Esophagus muscularis mucosa (tissue), 4 donors: ENCODE results near the gene ZNF878. TPM values are rescaled to one million over a fixed set of nuclear protein-coding genes. Genes with fewer than 3 reads are reported as not detected.

Source experiments
- DNase-seq: peaks from one replicate; pipeline ENCODE4 v3.0.0-alpha.2; 2017; ENCODE audit errors: extremely low spot score
- H3K27ac ChIP-seq, 4 donors: fragments of 200-600 bp; sonication (generic); replicated peaks in 1 of 4; 1 replicate in 3 of 4; 2 replicates in 1 of 4; pipeline ENCODE4 v1.5.1; 2016 to 2019; ENCODE audit warnings: mild to moderate bottlenecking in 1 of 4
- H3K27me3 ChIP-seq, 4 donors: fragments of 200-600 bp; sonication (generic); one replicate each; pipeline versions ENCODE4 v1.5.1 to v1.6.0; 2016 to 2019
- H3K36me3 ChIP-seq, 4 donors: fragments of 200-600 bp; sonication (generic); one replicate each; pipeline ENCODE4 v1.5.1; 2016 to 2019
- H3K4me1 ChIP-seq, 4 donors: fragments of 200-600 bp; sonication (generic); one replicate each; pipeline ENCODE4 v1.5.1; 2016 to 2019
- H3K4me3 ChIP-seq, 4 donors: fragments of 200-600 bp; sonication (generic); 1 replicate in 2 of 4; 2 replicates in 2 of 4; pipeline ENCODE4 v1.5.1; 2016 to 2019; ENCODE audit warnings: mild to moderate bottlenecking in 4 of 4, moderate library complexity in 1 of 4
- H3K9me3 ChIP-seq, 4 donors: fragments of 200-600 bp; sonication (generic); 1 replicate in 3 of 4; 2 replicates in 1 of 4; pipeline ENCODE4 v1.5.1; 2016 to 2019
- CTCF ChIP-seq, 3 experiments: fragments of 200-600 bp in 2 of 3; fragments of 450-650 bp in 1 of 3; sonication (generic) in 2 of 3; IDR thresholded peaks; one replicate each; pipeline ENCODE4 v1.5.1; 2017 to 2019; ENCODE audit warnings: antibody characterized with exemption in 3 of 3, mild to moderate bottlenecking in 2 of 3, moderate library complexity in 1 of 3
- EP300 ChIP-seq: sonication (generic); formaldehyde crosslinking; IDR thresholded peaks from one replicate; pipeline ENCODE4 v1.6.1; 2017; ENCODE audit warnings: antibody characterized with exemption
- POLR2A ChIP-seq: fragments of 450-650 bp; IDR thresholded peaks from one replicate; pipeline ENCODE4 v1.6.1; 2017; ENCODE audit warnings: antibody characterized with exemption, moderate library complexity, mild to moderate bottlenecking, low read depth
- POLR2AphosphoS5 ChIP-seq, 2 donors: sonication (generic); formaldehyde crosslinking; IDR thresholded peaks; one replicate each; pipeline ENCODE4 v1.6.1; 2017; ENCODE audit warnings: antibody characterized with exemption in 2 of 2
- WGBS: methylation state at CpG from one replicate; pipeline ENCODE4 v1.1.5; 2018; 5-methylcytosine and 5-hydroxymethylcytosine counted together
- intact Hi-C: fragments of 100-400 bp; cut with DNase I; formaldehyde crosslinking; loops from one replicate; pipeline ENCODE4 v1.15.1; 2023
- total RNA-seq, 4 donors: library from RNA; depleted of rRNA; stranded (reverse); fragments of >200 nt; gene quantifications; one replicate each; pipeline versions ENCODE4 v1.1.0 to v1.2.1, GENCODE V29; 2016

The ZNF878 gene
- total RNA-seq, 4 donors from 2014 or later: 0.17 to 1.5 (median 0.43) TPM

GRCh38 chr19:12034620-12035019, 18.1 kb downstream of the ZNF878 start:
- intact Hi-C loops: no loop called here
- Histone ChIP-seq H3K36me3 (no peaks in the 10 kb centered on the region), H3K4me1 (peaks cover 16 to 25% (median 19%) of the 10 kb centered on the region in 4 donors), H3K9me3 (no peaks in the 10 kb centered on the region), H3K4me3 (peak overlapping the region; percentile 71 to 94 (median 81)), H3K27me3 (no peaks in the 10 kb centered on the region), H3K27ac (peak overlapping the region; percentile 84 to 90 (median 90))
- DNase-seq: no peak
- TF ChIP-seq POLR2AphosphoS5 (IDR thresholded peaks at IDR 0.05) (no peak), CTCF (IDR thresholded peaks at IDR 0.05) (no peak), POLR2A (no peak), EP300 (no peak)
- 20% methylated on average over 8 of the region's 8 CpGs for WGBS

GRCh38 chr19:12034198-12034597, 18.6 kb downstream of the ZNF878 start:
- no peak for DNase-seq
- TF ChIP-seq POLR2A: no peak
- TF ChIP-seq EP300: no peak
- no peak for TF ChIP-seq CTCF (IDR thresholded peaks at IDR 0.05)
- no peak for TF ChIP-seq POLR2AphosphoS5 (IDR thresholded peaks at IDR 0.05)
- H3K9me3 ChIP-seq: no peaks in the 10 kb centered on the region
- peak overlapping the region in 3 of 4 donors; percentile 84 to 90 (median 90) for H3K27ac ChIP-seq
- H3K4me1 ChIP-seq: peaks cover 16 to 25% (median 19%) of the 10 kb centered on the region in 4 donors
- no peaks in the 10 kb centered on the region for H3K27me3 ChIP-seq
- intact Hi-C loops: no loop called here
- peaks cover 0 to under 1% (median 0%) of the 10 kb centered on the region in 4 donors for H3K36me3 ChIP-seq
- WGBS: 87% methylated on average over 2 of the region's 2 CpGs
- H3K4me3 ChIP-seq: peak overlapping the region; percentile 71 to 94 (median 81)

- WGBS: 87% methylated on average over 2 of the region's 2 CpGs
- Histone ChIP-seq H3K4me3 (no peak overlapping the region), H3K27me3 (no peaks in the 10 kb centered on the region), H3K36me3 (peaks cover 34 to 51% (median 49%) of the 10 kb centered on the region in 4 donors), H3K9me3 (peaks cover 13 to 57% (median 33%) of the 10 kb centered on the region in 4 donors), H3K4me1 (no peaks in the 10 kb centered on the region), H3K27ac (no peak overlapping the region)
- TF ChIP-seq POLR2AphosphoS5 (IDR thresholded peaks at IDR 0.05) (no peak), POLR2A (no peak), CTCF (IDR thresholded peaks at IDR 0.05) (no peak), EP300 (no peak)
- DNase-seq: no peak
- intact Hi-C loops: no loop called here
These were observed 37.0 kb downstream of the ZNF878 start for GRCh38 chr19:12015753-12016116.

- Histone ChIP-seq H3K27ac (no peak overlapping the region), H3K27me3 (no peaks in the 10 kb centered on the region), H3K9me3 (peaks cover 13 to 57% (median 33%) of the 10 kb centered on the region in 4 donors), H3K4me3 (no peak overlapping the region), H3K36me3 (peaks cover 34 to 51% (median 49%) of the 10 kb centered on the region in 4 donors), H3K4me1 (no peaks in the 10 kb centered on the region)
- DNase-seq: no peak
- no peak for TF ChIP-seq POLR2A
- TF ChIP-seq EP300: no peak
- TF ChIP-seq CTCF (IDR thresholded peaks at IDR 0.05): no peak
- TF ChIP-seq POLR2AphosphoS5 (IDR thresholded peaks at IDR 0.05): no peak
- whole genome bisulfite sequencing: 94% methylated on average over 9 of the region's 9 CpGs
- intact Hi-C loops: no loop called here
These were observed 37.6 kb downstream of the ZNF878 start for GRCh38 chr19:12015015-12015752.
